HG03439 (cell line): ENCODE results near the gene SLC25A26.

Source experiments
- ATAC-seq: cut with Tn5 transposase; IDR thresholded peaks from one replicate; pipeline ENCODE4 v1.9.1; 2021; ENCODE audit warnings: mild to moderate bottlenecking, moderate library complexity; ENCODE audit not compliant: unreplicated experiment

The SLC25A26 gene

DNA sequence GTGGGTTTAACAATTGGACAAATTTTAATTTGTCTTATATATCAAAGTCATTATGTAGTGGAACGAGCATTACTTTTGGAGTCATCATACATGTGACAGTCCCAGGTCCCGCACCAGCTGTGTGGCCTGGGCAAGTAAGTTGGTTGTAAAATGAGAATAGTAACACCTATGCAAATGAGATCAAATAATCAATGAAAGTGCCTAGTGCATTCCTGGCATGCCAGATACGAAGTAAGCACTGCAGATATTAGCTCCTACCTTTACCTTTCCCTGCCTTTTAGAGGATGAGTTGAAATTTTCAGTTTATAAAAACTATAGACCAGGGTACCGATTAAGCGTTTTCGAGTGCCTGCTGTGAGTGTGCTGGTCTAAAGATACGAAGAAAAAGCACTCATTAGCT lies 145.9 kb downstream of the SLC25A26 start:
- ATAC-seq: no peak

DNA sequence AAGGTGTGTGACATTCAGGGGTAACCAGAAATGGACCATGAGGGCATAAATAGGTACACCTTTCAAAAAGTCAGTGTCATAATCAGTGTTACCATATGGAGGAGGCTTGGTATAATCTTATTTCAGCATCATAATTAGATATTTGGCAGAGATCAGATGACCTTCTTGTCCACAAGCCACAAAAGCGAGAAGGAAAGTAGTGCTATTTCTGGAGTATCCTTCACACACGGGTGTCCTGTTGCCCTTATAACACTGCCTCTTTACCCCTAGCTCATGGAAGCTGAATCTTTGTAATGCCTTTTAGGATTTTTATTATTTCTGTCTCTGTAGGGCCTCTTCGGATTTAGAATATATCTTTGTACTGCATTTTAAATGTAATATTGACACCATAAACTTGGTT lies 147.2 kb downstream of the SLC25A26 start:
- no peak for ATAC-seq

DNA sequence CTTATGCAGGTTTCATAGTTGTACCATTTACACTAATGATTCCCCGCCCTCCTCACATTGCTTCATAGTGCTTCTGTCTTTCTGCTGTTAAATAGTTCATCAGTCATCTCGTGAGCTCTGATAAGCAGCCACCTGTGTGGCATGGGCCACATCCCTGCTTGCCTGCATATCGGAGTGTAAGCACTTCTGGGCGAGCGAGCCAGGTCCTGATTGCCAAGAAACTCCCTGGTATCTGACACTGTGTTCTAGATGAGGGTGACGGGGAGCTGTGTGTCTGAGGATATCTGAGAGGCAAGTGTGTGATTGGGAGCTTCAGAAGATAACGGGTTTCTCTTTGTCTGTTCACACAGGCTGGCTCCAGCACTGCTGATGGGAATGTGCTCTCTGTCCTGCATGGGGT lies 149.4 kb downstream of the SLC25A26 start:
- no peak for ATAC-seq

DNA sequence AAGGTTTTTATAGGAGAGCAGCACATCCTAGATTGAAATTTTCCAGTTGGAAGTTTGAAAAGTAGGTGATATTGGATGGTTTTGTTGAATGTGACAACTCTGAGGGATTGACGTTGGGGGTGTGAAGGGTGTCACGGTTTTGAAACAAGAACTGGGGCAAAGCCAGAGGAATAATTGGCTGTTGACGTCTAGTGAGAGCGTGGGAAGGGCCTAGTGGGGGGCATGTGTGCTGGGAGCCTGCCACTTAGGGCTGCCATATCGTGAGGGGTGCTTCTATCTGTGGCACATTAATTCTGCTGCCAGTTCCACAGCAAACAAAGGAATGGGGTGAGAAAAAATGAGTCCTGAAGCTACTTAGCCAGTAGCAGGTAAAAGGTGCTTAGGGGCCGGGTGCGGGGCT lies 150.6 kb downstream of the SLC25A26 start:
- ATAC-seq: no peak

DNA sequence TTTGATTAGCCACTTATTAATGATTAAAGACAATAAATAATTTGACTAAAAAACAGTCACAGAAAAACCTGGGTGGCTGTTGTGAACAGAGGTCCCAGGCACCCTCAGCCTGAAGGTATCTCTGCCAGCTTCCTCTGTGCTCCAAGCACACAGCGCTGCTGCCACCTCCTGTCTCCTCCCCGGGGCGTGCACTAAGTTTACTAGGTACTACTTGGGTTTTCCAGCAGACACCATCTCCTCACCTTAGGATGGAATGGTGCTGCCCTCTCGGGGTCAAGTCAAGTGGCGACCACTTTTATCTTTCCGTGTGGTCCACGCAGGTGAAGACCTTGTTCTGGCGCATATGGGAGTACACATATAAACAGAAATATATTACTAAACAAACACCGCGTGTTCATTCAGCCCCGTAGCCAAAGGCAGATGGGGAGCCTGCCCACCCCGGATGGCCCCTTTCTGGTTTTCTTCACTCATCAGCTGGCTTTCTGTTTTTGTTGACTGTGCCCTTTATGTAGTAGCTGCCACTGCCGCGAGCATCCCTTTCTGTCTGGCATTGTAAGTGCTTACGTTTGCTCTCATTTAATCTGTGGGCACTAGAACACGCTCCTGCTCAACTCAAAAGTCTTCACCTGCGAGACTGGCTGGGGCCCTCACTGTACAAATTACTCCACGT lies 152.0 kb downstream of the SLC25A26 start:
- ATAC-seq: no peak

DNA sequence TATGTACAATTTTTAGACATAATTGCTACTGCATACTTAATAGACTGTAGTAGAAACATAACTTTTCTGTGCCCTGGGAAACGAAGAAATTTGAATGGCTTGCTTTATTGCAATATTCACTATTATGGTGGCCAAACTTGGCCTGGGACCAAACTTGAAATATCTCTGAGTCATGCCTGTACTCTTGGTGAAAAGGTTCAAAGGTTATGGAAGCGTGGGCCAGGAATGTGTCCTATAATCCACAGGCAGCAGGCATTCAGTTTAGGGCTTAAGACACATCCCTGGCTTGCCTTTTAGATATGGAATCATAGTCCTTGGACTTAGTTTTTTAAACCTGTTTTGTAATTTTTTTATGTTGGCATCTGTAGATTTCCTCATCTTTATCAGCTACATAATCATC lies 155.8 kb downstream of the SLC25A26 start:
- ATAC-seq: no peak

DNA sequence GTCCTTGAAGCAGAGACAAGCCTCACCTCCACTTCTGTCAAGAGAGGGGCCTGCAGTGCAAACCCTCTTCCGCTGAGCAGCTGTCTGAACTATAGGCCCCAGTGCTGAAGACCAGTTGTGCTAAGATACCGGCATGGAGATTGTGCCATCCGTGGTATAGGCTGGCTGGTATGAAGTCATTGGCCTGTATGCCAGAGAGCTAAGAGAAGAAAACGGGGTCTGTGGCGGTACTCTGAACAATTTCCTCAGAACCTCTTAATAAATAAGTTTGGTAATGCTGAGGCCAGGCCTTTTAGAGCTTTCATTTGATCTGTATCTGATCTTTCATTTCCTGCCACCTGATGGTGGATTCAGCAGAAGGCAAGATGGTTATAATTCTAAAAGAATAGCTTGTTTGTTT lies 157.0 kb downstream of the SLC25A26 start:
- no peak for ATAC-seq

DNA sequence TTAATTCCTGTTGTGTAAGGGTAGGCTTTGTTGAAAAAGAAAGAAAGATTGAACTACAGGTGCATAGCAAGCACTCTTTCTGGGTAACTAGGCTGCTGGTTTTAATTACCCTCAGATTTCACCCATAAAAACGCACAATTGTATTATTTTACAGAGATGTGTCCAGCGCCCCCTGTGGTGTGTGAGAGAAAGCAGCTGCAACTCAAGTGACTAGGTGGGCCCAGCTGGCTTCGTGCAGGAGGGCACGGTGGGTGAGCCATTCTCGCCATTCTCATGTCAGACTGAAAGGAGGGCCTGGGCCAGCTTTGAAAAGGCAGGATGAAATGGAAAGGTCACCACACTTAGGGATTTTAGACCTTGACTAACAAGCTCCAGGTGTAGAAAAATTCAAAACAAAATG lies 157.5 kb downstream of the SLC25A26 start:
- no peak for ATAC-seq

DNA sequence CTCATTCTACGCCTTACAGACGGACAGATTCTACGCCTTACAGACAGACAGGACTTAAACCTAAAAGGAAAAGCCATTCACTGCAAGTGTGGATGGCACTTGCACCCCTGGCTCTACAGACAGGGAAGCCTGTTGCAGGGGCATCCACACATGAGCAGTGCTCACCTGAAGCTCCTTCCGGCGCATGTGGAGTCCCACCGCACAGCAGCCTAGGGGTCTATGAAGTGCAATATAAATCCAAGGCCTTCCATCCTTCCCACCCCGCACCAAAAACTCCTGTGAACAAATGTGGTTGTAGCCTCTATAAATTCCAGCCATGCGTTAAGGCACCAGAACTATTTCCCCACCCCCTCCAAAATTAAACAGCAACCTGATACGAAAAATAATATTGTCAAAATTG lies 158.8 kb downstream of the SLC25A26 start:
- no peak for ATAC-seq

DNA sequence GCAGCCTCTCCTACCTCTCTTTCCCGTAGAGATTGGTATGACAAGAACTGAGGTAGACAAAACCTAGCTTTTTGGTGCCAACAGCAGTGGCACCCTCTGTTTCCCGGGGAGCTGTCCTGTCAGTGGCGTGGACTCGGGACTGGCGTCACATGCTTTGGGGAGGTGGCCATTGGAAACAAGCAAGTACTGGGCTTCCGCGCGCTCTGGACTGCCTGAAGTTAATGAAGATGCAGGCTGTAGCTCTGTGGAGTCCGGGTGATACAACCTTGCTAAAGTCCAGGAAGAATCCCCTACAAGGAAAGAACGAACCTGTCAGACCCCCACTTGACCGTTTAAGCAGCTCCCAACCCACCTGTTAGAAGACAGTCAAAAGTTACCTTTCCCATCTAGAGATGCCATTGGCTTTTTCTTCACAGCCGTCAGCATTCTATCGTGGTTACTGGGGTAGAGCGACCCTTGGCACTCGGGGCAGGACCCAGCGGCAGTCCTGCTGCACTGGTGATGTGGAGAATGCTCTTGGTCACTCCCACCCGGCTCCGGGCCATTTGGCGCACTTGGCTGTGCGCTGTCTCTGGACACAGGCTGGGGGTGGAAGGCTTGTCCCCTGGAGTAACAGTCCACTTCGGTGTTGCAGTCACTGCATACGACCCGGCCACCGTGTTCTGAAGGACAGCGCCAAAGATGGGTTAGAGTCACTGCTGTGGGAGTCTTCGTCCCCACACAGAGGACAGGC lies 159.6 kb downstream of the SLC25A26 start:
- no peak for ATAC-seq

DNA sequence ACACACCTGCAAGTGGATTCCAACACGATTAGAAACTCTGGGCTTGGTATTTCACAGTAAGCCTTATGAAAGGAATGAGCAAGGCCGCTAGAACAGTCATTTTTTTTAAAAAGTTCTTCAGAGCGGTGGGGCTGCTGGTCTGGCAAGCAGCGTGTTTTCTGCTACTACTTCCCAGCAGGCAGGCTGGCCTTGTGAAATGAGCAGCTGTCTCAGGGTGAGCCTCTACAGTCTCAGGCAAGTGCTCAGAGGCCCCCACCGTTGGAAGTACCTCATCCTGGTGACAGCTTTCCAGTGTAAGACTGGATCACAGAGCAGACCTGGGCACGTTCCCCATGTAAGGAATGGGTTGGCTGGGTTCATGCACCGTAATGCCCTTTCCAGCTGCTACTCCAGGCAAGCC lies 160.8 kb downstream of the SLC25A26 start:
- ATAC-seq: no peak

DNA sequence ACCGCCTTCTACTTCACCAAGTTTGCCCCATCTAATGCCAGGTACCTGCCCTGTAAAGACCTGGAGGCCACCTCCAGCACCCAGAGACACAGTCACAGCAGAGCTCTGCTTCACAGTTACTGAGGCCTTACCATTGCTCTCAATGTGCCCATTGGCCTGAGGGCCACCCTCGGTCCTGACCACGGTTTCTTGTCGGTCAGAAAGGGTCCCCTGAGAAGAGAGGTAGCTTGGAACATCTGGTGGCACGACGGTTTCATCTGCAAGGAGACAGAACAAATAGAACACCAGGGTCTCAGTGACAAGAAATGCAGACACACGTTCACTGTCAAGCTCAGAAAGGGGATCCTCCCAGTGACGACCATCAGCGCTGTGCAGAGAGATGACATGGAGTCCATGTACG lies 161.3 kb downstream of the SLC25A26 start:
- no peak for ATAC-seq

DNA sequence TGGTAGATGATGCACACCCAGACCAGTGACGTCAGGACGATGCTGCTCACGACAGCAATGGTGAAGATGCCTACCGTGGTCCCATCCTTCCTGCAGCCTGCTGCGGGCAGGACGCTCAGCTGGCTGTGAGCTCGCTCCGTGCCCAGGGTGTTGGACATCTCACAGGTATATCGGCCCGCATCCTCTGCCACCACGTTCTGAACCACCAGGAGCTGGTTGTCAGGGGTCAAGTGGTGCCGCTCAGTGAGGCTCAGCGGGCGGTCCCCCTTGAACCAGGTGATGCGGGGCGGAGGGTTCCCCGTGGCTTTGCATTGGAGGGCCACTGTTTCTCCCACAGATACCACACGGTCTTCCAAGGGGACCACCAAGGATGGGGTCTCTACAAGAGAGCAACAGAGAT lies 162.2 kb downstream of the SLC25A26 start:
- ATAC-seq: no peak

DNA sequence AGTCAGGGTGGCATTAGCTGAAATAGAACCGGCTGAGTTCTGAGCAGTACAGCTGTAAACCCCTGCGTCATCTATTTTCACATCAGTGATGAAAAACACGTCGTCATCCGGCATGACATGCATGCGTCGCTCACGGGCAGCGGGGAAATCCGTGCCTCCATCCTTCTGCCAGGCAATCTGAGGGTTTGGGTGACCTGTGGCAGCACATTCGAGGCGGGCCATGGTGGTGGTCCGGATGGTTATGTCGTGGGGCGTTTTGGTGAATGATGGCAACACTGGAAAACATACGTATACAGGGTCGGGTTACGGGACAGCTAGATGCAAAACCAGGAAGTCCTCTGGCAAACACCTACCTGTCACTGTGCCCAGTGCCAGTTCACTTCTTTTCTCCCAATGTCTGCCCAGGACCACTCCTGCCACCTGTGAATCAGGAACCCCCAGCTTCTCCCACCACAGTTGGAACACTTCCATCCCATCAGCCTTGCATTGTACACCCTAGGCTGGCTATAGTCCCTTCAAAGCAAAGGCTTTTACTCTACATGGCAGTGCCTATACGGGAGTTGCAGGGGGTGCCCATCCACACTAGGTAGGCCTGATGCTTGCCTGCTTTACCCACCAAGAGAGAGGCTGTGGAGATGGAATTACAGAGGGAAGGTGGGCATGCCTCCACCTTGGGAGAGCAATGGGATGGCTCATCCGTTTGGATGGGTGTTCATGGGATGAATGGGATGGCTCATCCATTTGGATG lies 163.4 kb downstream of the SLC25A26 start:
- ATAC-seq: no peak

DNA sequence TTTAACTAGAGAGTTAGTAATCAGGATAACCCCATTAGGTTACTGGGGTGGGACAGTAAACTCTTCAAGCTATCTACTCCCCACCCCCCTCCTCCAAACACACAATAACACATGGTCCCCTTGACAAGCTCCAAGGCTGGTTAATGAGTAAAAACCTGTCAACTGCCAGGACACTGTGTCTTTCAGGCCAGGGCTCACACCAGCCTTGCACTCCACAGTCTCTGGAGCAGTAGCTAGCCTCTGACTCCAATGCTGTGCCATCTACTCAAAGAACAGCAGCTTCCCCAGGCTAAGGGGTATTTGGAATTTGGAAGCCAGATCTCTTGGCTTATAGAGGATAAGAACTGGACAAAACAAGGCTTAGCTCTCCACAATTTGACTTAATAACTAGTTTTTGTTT lies 164.3 kb downstream of the SLC25A26 start:
- ATAC-seq: no peak

DNA sequence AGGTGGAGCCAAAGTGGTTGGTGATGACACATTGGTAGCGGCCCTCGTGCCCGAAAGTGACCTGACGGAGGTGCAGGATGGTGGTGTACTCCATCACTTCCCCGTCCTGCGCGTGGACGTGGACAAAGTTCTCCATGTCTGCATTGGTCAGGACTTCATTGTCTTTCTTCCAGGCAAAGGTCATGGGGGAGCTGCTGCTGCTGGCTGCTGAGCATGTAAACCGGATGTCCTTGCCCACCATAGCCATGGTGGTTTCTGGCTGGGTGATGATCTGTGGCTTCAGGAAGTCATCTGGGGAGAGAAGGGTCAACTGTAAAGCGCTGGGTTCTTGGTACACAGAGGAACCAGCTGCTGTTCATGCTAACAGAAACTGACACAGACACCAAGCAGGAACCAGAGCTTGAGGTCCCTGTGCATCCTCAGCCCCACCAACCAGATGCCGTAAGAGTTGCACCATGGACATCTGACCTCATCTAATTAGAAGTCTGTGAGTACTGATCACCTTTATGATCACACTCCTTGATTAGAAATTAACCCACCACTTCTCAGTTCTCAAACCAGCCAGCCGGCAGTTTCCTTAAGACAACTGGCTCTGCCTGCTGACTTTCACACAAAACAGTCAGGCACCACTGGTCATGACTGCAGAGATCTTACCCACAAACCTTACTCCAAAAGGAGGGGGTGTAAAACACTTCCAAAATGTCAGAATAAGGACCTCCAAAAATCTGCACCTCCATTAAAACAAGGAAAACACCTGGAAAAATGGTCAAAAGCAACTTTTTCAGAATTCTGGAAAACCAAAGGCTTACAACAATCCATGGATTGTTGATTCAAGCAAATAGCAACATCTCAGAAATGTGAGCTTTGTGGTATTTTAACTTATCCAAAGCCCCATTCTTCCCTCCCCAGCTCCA lies 165.5 kb downstream of the SLC25A26 start:
- ATAC-seq: peak; percentile 62

DNA sequence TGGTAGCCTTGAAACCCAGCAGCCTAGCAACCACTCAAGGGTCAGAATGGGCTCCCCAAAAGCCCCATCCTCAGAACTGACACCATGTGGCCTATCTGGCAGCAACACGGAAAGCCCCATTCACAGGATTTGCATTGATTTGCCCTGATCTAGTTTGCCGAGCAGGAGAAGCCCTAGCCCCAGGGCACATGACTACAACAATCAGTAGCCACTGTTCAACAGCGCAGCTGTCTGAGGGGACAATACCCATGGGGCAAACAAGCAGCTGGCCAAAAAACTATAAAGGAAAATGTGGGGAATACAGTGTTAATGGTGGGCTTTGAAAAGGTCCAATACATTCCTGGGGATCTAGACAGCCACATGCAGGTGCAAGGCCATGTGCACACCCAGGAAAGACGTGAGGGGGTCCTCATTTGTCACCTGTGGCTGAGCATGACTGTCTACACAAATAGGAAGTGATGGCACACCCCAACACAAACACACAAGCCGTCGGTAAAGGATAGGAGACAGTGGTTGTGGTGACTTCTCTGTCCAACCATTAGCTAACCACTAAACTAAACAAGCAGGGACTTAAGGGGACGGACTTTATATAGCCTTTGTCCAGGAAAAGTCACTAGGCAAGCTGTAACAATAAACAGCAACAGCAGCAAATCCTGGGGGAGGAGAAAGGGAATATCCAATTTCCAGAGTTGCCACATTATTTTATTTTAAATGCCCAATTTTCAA lies 166.3 kb downstream of the SLC25A26 start:
- ATAC-seq: peak; percentile 57

DNA sequence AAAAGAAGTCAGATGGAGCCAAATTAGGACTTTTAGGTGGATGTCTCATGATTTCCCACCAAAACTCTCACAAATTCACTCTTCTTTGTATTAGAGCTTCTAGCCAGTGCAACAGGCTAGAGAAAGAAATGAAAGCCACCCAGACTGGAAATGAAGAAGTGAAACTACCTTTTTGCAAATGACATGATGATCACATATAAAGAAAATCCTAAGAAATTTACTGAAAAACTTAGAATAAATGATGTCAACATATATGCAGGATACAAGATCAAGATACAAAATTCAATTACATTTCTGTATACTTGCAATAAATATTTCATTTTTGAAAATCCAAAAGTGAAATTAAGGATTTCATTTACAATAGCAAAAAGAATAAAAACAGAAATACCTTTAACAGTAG lies 169.2 kb downstream of the SLC25A26 start:
- ATAC-seq: peak; percentile 37

DNA sequence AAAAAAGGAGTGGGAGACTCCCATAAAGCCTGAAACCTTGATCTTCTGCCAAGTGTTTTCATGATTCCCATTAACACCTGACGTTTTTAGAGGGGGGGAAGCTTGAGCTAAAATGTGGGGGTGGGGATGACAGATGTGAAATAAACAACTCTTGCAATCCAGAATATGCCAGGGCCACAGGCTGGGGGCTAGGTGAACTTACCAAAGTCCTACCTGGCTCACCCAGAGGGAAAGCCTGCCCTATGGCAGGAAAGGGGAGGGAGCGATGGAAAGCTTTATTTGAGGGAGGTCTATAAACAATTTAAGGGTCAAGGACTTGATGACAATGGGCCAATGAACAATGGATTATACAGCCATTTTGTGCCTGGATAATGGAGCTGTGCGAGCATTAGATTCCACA lies 171.7 kb downstream of the SLC25A26 start:
- no peak for ATAC-seq

DNA sequence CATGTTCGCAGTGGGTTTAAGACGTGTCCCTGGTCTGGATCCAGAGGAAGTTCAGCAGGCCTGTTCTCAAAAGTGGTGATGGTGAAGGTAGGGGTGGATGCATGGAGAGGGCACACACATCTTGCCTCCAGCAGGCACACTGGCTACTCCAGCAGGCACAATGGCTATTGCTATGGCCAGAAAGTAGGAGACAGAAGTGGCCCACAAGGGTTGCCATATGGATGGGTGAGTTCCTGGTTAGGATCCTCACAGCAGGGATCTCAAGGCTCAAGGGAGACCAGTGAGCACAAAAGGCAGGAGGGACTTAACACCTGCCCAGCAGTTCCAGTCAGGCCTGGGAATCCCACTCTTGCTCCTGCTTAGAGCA lies 172.1 kb downstream of the SLC25A26 start:
- ATAC-seq: no peak
